Bone marrow (tissue), 2 donors: ENCODE results near the gene MXRA7.

ENCODE experiments used
- DNase-seq, 2 donors: peaks; one replicate each; lab custom pipeline; 2025; lab: John Stamatoyannopoulos, UW

MXRA7 gene

DNA sequence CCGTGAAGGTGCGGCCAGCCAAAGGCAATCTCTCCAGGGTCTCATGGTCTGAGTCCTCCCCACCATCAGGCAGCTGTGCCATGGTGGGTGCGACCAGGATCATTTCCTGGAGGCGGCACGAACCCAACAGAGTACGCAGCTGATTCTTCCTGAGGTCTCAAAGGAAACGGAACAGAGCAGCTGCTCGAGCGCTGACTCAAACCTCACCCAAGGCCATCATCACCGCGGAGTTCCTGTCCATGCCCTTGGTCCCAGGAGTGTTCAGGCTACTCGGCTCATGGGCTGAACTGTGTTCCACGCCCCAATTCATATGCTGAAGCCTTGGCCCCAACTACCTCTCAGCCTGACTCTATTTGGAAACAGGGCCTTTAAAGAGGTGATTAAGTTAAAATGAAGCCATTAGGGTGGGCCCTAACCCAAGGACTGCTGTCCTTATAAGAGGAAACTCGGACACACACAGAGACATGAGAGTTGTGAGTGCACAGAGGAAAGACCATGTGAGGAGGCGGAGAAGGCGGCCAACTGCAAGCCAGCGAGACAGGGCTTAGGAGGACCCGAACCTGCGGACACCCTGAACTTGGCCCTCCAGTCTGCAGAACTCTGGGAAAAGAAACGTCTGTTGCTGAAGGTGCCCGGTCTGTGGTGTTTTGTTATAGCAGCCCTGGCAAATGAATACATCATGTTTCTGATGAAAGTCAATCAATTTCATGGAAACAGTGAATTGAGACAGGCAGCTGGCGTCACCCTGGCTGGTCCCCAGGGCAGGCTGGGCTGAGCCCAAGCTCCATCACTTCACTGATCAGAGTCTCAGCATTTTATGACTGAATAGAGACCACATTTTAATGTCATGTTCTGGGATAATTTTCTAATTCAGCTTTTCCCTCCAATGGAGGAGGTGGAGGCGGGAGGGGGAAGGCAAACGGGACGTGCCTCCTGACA is 13.7 kb downstream of the MXRA7 start:
- no peak for DNase-seq

DNA sequence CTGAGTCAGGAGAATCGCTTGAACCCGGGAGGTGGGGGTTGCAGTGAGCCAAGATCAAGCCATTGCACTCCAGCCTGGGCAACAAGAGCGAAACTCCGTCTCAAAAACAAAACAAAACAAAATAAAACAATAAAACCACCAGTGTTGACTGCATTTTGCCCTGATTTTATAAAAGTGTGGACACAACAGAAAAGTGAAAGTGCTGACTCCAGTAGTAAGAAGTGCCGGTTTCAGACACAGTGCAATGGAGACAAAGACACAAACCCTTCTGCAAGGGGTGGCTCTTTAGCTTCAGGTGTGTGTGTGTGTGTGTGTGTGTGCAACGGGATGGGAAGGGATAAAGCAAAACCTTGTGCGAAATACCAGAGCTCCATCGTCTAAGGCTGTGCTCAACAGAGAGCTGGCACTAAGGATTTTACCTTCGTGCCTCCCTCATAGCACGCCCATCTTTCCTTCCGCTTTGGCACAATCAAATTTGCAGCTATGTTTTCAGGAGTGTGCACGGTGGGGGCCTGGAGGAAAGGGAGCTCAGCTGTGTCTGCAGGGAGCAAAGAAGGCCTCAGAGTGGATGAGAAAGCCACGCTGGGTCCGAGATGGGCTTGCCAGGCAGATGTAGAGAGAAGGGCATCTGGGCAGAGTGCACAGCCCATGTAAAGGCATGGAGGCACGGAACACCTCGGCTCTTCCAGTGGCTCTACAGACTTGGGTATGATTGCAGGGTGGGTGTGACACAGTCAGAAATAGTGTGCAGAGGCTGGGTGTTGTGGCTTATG is 15.5 kb downstream of the MXRA7 start:
- DNase-seq = no peak

DNA sequence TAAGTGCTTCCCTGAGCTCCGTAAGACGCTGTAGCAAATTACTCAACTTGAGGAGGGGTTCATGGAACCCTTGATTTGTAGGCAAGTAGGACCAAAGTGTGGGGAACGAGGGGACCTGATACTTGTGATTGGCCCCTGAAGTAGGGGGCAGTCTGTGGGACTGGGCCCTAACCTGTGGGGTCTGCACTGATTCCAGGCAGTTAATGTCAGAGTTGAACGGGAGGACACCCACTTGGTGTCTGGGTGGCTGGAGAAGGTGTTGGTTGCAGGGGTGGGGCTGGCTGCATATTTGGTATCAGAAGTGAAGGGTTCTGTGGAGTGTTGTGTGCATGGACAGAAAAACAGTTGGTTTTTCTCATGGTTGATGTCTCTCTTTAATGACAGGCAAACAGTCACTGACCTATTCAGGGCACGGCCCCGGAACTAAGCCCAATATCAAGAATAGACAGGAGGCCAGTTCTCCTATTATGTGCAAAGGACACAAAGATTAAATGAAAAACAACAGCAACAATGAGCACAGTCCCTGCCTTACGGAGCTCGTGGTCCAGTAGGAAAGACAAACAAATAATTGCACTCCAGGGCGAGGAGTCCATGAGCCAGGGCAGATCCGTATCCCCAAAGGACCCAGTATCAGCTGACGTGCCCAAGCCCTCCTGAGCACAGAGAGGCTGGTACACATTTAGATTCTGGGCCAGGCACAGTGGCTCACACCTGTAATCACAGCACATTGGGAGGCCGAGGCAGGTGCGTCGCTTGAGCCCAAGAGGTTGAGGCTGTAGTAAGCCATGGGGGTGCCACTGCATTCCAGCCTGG is 19.2 kb downstream of the MXRA7 start:
- no peak for DNase-seq

DNA sequence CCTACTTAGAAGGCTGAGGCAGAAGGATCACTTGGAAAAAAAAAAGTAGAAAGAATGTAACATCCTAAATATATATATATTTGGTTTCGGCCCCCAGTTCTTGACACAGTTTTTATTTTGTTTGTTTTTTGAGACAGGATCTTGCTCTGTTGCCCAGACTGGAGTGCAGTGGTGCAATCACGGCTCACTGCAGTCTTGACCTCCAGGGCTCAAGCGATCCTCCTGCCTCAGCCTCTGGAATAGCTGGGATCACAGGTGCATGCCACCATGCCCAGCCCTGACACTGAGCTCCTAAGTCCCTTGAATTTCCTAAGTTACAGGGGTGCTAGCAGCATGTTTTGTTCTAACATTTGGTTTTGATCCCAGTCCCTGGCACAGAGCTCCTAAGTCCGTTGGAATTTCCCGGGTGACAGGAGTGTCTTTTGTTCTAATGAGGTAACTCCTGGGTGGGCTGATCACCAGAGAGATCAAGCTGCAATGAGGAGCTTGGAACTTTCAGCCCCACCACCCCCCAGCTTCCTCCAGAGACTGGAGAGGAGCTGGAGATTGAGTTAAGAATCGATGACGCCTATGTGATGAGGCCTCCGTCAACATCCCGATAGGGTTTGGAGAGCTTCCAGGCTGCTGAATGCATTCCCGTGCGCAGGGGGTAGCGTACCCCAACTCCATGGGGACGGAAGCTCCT is 20.0 kb downstream of the MXRA7 start:
- DNase-seq = no peak

DNA sequence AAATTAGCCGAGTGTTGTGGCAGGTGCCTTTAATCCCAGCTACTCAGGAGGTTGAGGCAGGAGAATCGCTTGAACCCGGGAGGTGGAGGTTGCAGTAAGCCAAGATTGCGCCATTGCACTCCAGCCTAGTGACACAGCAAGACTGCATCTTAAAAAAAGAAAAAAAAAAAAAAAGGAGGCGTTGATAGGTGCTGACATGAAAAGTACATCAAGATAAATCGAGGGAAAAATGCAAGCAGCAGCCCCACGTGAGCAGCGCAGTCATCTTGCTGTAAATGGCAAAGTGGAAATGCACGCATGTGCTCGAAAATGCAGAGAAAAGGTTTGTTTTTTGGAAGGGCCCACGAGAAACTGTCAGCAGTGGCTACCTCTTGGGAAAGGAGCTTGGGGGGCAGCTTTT is 20.9 kb downstream of the MXRA7 start:
- no peak for DNase-seq

DNA sequence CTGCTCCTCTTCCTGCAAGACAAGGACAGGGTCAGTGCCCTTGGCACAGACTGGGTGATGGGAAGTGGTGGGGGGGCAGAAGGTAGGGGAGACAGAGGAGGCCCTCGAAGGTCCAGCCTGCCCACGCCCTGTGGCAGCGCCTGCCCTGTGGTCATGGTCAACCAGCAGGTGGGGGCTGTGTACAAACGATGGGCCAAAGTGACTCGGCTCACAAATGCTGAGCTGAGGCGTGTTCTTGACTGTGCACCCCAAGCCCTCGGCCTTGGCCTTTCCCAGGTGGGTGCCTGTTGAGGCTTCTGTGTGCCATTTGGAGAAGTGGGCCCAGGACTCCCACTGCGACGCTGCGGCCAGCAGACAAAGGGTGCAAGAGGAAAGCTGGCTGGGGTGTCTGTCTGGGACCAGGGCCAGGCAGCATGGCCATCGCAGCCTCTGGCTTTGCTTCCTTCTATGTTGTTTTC is 22.6 kb downstream of the MXRA7 start:
- DNase-seq = no peak

DNA sequence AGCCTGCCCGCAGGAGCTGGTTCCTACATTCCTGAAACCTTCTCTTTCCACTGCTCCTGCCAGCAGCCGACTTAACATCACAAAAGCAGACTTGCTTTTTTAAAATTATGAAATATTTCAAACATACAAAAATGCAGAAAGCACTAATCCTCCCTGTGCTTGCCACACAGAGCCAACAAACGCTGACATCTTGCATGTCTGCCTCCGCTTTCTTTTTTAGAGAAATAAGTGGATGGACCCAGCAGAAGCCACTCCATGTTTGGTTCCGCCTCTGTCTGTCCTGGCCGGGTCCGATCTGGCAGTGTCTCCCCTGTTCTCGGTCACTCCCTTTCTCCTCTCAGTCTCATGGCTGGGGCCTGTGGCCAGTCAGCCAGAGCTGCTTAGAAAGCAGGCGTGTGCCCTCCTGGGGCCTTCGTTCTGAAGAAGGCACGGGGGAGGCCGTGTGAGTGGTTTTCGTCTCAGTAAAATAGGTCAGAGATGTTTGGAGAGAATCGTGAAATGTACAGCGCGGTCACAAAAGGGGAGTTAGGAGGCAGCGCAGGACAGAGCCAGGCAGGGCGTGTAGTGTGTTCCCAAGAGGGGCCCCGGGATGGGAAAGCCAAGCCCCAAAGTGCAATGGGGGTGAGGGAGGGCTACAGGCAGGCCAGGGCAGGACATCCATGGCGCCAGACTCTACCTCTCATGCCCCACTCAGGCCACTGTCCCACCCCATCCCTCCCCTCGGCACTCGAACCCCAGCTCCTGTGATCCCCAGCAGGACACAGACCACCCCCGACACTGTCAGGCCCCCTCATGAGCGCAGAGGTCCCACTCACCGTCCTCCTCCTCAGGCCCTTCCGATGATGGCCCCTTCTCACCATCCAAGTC is 23.2 kb downstream of the MXRA7 start:
- no peak for DNase-seq

DNA sequence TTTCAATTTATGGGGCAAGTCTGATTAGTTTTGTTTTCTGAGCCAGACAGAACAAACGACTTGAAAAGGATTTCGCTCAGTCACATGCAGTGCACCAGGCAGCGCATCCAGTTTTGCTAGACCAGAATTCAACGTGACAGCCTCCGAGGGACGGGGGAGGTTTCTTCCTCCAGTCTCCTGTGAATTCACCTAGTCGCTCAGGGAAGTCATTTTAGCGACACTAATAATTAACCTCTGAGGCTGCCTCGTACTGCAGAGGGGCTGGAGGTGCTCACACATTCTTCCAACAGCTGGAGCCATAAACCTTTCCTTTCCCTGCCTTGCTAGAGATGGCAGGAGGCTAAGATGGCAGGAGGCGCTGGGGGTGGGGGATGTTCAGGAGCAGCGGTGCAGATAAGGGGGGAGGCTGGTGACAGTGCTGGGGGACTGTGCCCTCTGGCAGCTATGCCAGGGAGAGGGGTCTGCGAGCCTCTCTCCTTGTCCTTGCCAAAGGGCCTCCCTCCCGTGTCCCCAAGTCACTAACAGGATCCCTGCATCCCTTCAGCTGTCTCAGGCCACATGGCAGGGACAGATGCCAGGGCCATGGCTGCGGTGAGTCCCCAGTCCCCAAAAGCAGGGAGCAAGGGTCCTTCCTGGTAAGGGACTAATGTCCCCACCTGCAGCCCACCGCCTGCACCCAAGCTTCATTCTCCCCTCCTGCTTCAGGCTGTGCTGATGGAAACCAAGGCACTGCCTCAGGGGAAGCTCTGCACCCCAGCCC is 24.0 kb downstream of the MXRA7 start:
- DNase-seq = no peak

DNA sequence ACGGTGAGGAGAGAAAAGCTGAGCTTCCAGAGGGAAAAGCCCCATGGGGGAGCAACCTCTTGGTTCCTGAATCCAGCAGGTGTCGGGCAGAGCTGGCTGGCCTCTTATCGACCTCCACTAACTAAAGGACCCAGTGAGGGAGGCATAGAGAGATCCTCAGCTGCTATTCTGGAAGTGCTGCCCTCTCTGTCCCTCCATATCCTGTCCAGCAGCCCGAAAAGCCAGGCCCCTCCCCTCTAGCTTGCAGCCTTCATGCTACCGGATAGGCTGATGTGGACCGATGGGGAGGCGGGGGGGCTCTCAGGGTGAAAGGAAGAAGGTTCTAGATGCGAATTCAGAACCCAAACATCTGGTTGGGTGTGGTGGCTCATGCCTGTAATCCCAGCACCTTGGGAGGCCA is 24.9 kb downstream of the MXRA7 start:
- DNase-seq = no peak

DNA sequence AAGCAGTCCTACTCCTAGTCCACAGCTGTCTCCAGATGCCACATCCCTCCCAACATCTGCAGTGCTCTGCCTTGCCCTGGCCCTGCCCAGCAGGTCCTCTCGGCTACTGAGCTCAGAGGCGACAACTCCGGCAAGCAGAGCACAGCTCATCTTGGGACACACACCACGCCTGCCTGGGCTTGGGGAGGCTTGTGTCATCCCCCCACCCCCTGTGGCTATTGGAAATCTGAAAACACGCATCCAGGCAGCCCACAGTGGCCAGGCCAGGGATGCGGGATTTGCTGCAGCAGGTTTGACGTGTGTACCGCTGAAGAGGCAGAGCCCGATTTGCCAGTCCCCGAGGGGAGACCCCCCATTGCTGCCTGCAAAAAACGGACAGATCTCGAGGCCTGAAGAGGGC is 25.4 kb downstream of the MXRA7 start:
- no peak for DNase-seq

DNA sequence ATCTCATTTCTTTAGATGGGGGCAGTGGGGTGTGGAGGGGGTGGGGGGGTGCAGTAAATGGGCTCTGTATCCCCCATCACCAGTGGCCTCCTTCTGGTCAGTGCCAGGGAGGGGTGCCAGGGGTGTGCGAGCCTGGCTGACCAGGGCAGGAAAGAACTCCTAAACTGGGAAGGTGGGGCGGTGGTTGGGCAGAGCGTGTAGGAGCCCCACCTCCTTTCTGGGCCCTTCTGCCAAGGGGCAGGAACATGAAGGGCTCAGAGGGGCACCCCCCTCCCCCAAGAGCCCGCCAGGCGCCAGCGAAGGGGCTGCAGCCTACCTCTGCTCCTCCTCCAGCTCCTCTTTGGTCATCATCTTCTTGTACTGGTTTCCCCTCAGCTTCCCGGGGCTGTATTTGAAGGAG is 26.0 kb downstream of the MXRA7 start:
- no peak for DNase-seq

DNA sequence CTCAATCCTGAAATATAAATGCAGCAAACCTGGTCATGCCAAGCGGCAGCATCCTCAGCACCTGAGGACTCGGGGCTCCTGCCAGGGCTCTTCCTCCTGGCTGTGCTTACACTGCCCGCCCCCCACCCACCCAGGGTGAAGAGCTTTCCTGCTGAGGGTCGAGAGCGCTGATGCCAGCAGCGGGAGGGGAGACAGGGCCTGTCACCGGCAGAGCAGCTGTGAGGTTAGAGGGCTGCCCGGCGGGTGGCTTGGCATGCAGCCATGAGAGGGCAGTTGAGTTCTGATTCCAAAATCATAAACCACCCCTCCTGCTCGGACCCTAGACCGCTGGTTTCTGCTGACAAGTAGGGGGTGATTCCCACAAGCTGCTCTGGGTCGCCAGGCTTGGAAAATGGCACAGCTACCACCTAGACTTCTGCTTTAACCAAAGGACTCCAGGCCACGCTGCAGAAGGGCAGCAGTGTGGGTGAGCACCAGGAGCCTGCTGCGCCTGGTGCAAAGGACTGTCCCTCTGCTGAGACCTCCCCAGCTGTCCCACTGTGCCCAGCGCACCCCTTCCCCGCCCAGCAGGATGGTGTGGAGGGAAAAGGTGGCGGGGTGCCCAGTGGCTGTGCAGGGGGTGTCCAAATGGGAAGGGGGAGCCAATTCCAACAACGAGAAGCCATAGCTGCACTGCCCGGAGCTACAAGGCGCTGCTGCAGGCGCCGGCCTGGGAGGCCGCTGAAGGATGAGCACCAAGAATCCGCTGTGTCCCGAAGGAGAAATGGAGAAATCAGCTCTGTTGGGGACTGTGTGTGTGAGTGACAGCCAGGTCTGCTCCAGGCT is 26.6 kb downstream of the MXRA7 start:
- DNase-seq = no peak

DNA sequence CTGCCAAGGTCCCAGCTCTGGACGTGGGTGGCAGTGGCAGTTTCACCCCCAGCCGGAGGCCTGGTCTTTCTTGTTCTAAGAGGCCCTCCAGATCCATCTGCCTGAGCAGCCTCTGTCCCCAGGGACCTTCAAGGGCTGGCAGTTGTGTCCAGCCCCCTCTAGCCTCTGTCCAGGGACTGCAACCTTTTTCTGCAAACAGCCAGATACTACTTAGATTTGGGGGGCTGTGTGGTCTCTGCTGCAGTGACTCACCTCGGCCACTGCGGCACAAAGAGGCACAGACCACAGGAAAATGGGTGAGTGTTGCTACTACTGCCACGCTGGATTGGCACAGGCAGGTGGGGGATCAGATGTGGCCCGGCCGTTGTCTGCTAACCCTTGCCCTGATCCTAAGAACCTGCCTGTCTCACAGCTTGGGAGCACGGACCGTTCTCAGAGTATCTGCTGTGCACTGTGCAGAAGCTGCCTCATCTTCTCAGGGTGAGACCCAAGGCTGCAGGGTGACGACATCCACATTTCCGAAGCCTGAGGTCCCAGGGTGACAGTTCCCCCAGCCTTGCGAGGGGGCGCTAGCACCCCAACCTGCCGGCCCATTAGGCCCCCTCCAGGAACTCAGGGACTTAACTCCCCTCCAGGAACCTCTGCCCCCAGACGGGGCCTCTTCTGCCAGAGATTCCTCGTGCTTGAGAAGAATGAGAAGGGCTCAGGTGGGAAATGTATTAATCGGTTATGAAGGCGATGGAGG is 27.6 kb downstream of the MXRA7 start:
- DNase-seq = no peak

DNA sequence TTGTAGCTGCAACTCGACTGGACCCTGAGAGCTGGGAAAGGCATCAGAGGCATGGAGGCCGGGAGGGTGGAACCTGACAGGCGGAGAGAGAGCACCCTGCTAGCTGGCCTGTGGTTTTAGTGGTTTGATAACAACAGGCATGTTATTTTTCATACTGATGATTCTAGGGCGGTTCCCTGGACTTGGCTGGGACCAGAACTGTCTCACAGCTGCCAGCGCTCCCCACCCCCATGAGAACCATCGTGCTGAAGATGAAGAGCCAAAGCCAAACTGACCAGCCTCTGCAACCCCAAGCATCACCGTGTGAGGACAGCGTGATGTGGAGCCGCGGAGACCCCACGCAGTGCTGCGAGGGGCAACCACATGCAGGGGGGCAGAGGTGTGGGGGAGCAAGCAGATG is 28.5 kb downstream of the MXRA7 start:
- no peak for DNase-seq

DNA sequence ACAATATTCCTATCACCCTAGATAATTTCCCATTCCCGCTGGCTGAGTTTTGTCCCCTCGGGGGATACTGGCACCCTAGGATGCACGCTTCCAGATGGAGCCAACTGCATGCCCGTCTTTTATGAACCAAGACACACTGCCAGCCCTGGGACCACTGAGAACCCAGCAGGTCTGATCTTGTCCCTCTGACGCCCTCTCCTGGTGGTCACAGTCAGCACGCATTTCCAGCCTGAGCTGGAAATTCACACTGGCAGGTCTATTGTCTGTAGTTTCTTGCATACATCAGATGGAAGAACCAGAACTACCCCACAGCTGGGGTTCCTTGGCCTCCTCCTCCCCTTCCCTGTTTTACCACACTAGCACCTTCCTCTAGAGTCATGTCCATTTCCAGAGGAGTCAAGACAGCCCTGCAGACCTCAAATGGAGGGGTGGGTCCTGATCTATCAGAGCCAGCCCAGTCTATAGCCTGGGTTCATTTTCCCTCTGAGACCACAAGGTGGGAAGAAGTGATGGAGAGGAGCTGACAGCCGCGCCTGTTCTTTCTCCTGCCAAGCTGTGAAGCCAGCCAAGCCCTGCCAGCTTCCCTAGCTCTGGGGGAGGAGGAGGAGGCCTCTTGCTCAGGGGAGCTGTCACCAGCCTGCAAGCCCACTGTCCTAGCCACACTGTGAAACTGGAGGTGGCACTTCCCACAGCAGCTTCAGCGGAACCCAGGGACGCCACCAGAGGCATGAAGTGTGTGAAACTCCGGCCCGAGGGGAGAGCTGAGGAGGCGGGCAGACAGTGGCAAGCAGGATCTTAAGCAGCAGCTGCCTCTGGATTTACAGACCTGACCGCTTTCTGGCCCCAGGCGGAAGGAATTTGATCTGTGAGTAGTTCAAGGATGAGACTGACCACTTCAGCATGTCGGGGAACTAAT is 29.3 kb downstream of the MXRA7 start:
- DNase-seq = peak; percentile 1 to 66

DNA sequence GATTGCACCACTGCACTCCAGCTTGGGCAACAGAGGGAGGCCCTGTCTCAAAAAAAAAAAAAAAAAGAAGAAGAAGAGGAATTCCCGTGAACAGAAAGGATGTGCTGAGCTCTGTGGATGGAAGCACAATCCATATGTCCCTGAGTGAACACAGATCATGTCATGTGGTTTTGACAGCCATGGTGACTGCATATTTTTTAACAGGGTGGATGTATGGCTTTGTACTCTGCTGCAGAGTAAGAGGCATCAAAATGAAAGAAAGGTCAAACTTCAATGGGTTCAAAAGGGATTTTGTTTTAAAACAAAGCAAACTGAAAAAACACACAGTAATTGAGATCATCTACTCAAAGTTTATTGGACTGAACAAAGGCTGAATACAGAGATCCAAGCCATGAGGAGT is 31.5 kb downstream of the MXRA7 start:
- DNase-seq = no peak

DNA sequence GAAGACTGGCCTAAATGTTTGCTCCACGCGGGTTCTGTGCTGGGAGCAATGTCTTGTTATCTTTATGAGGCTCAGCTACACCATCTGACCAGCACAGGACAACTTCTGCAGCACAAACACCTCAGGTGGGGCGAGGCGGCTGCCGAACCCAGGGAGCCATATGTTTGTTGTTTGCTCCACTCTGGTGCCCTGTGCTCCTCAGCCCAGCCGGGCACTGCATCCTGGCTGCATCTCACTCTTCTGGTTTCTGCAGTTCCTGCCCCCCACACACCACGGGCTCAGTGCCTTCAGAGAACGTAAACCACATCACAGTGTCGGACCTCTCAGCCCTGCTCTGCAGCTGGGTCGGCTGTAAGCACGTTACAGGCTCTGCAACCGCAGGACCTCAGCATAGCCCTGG is 32.4 kb downstream of the MXRA7 start:
- no peak for DNase-seq
